ENCODE measurements around the gene CCDC6.

DNA sequence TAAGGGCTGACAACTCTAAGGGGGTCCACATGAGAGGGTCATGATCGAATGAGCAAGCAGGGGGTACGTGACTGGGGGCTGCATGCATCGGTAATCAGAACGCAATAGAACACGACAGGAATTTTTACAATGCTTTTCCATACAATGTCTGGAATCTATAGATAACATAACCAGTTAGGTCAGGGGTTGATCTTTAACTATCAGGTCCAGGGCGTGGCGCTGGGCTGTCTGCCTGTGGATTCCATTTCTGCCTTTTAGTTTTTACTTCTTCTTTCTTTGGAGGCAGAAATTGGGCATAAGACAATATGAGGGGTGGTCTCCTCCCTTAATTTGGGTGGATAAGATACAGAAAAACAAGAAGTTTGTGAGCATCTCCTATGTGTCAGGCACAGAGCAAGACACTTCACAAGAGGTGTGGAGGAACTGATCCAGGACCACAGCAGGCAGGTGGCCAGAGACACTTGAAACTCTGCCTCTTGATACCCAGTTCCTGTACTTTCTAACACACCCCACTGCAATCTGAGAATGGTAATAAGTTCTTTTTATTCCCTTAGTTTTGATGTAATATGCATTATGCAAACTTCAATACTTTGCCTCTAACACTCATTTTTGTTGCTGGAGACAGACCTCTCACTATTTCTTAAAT is 135.1 kb downstream of the CCDC6 start:
- TF ChIP-seq POLR2A (IDR thresholded peaks at IDR 0.05), result no peak
- TF ChIP-seq, protein P1, sequence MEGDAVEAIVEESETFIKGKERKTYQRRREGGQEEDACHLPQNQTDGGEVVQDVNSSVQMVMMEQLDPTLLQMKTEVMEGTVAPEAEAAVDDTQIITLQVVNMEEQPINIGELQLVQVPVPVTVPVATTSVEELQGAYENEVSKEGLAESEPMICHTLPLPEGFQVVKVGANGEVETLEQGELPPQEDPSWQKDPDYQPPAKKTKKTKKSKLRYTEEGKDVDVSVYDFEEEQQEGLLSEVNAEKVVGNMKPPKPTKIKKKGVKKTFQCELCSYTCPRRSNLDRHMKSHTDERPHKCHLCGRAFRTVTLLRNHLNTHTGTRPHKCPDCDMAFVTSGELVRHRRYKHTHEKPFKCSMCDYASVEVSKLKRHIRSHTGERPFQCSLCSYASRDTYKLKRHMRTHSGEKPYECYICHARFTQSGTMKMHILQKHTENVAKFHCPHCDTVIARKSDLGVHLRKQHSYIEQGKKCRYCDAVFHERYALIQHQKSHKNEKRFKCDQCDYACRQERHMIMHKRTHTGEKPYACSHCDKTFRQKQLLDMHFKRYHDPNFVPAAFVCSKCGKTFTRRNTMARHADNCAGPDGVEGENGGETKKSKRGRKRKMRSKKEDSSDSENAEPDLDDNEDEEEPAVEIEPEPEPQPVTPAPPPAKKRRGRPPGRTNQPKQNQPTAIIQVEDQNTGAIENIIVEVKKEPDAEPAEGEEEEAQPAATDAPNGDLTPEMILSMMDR (IDR thresholded peaks at IDR 0.05), result no peak
